ENCODE measurements around the gene PAEP.
"Not testable (repeated sequence)": the region's sequence is repeated elsewhere in the genome, so short reads cannot be mapped to it uniquely, and the experiment has no call there.

Gene PAEP

DNA sequence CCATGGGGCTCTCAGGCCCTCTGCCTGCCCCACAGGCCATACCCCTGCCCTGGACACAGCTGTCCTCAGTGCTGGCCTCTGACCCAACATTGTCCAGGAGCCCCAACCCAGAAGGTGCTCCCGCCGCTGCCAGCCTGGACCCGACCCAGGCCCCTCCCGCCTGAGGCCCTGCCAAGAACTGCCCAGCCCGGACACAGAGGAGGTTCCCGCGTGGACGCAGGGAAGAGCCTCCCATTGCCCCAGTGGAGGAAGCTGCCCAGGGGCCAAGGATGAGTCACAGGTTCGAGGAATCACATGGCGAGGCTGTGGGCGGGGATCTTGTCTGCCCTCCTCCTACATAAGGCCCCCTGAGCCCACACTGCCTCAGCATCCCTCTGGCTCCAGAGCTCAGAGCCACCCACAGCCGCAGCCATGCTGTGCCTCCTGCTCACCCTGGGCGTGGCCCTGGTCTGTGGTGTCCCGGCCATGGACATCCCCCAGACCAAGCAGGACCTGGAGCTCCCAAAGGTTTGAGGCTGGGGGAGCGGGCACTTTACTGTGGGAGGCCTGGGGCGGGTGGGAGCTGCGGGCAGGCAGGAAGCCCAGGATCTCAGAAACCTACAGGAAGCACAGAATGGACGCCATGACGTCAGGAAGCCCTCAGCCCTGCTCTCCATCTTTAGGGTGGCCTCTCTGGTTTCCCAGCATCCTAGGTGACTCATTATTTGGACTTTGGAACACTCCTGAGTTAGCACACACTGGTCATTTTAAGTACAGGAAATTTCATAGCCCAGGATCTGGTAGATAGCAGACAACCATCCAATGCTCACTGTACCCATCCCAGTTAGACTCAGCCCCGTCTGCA, at the start of gene PAEP:
PAEP (plus strand) TSS at position 366 of the 844 bp plus-strand sequence.
- no peak for DNase-seq (ENCODE audit: low spot score)

DNA sequence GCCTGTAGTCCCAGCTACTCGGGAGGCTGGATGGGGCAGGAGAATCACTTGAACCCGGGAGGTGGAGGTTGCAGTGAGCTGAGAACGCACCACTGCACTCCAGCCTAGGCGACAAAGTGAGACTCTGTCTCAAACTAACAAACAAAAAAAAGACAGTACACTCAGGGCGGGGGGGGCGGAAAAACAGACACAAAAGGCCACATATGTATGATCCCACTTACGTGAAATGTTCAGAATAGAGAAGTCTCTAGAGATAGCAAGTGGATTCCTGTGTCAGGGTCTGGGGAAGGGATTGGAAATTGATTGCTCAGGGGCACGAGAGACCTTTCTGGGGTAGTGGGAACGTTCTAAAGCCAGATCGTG, 49.3 kb upstream of the PAEP start:
- no peak for DNase-seq (ENCODE audit: low spot score)

DNA sequence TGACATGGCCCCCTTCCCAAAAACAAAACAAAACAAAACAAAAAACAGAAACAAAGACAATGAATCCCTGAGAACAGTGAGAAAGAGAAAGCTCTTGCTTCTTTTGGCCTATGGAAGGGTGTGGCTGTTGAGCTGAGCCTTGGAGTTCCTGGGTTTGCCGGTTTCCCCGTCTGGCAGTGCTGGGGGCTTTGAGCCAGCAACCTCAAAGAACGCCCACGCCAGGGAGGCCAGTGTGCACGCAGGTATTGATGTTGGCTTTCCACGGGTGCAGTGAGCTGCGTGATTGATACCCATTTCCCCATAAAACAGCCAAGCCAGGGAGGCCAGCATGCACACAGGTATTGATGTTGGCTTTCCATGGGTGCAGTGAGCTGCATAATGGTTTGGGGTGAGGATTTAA, 48.7 kb upstream of the PAEP start:
- no peak for DNase-seq (ENCODE audit: low spot score)

DNA sequence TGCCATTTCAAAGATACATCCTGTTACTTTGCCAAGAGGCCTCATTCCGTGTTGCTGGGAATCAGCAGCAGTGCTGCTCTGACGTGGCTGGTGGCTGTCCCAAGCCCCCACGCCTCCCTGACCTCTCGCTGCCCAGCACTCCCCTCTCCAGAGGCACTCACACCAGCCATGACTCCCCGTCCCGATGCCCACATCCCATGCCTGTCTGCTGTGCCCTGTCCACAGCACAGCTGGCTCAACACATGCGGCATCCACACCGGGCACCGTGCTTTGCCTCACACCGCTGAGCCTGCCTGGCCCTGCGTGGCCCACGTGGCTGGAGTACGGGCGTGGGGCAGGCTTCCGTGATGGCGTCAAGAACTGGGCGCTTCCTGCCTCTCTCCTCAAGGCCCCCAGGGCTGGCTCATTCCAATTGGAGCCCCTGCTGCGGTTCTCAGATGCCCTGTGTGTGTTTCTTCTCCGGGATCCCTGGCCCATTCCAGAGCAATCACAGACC, 48.2 kb upstream of the PAEP start:
- no peak for DNase-seq (ENCODE audit: low spot score)

DNA sequence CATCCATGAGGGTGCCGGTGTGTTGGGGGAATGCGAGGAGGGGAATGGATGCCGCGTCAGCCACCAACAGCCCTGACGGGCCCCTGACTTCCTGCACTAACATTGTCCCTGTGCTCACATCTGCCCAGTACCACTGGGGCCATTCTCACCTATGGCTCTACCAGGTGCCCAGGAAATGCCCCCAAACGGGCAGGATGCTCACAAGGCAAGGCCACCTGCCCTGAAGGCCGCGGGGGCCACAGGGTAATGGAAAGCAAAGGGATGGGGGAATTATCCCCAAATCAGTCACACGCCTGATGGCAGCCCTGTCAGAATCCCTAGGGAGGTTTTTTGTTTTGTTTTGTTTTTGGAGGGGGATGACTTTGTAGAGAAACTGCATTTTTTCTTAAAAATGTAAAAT, 47.6 kb upstream of the PAEP start:
- not testable (repeated sequence) for DNase-seq (ENCODE audit: low spot score)

DNA sequence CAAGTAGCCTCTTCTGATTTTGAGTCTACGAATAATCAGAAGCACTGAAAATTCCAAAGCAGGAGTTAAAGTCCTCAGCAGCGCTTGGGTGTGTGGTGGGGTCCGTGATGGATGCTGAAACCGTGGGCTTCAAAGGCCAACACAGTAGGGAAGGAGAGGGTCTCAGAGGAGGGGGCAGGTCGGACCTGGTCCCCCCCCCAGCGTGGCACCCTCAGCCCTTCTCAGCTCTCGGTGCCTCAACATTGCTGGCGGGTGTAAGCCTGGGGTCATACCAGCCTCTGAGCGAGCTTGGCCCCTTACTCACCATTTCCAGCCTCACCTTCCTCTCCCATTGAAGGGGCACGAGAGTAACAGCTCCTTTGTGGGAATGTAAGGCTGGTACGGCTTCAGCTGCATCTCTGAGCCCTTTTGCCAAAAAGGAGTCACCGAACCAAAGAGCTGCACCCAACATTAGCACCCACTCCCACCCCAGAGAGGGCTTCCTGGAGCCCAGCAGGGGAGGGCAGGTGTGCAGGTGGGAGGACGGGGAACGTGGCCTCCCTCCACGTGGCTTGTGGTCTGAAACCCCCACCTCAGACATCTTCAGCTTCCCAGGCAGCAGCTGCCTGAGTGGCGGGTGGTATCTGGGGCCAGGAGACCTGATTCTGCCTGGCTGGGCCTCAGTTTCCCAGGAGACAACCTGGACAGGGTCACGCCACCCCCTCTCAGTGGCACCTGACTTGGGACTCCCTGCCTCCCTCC, 47.0 kb upstream of the PAEP start:
- DNase-seq (ENCODE audit: low spot score), result no peak

DNA sequence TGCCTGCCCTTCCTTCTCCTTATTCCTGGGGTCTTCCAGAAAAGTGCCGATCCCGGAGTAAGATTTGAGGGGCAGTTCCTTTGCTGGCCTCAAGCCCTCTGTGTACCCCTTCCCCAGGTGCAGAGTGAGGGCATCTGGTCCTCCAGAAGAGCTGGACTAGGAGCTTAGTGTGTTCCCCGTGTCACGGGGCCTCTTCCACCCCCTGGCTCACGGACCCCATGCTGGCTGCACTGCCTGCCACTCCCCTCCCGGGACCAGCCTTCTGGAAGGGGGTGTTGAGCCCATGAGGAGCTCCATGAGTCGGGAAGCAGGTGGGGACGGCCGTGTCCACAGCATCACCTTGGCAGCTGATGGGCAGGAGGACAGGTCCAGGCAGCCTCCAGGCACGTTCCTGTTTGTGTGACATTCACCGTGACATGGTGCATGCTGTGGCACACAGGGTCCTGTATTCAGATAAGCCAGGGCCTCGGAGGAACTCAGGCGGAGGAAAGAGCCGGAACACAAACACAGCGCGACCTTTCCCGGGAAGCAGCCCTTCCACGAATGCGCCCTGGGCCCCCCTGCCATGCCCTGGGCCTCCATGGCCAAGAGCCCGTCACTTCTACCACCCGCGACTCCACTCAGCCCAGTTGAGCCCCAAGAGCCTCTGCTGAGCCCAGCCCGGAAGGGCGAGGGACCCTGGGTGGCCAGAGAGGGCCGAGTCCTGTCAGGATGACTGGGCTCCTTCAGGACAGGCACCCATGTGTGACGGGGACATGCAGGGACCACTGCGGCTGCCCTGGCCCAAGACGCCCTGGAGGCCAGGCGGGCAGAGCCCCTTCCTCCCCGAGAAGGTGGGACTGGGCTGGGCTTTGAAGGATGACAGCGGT, 46.2 kb upstream of the PAEP start:
- DNase-seq (ENCODE audit: low spot score), result no peak

DNA sequence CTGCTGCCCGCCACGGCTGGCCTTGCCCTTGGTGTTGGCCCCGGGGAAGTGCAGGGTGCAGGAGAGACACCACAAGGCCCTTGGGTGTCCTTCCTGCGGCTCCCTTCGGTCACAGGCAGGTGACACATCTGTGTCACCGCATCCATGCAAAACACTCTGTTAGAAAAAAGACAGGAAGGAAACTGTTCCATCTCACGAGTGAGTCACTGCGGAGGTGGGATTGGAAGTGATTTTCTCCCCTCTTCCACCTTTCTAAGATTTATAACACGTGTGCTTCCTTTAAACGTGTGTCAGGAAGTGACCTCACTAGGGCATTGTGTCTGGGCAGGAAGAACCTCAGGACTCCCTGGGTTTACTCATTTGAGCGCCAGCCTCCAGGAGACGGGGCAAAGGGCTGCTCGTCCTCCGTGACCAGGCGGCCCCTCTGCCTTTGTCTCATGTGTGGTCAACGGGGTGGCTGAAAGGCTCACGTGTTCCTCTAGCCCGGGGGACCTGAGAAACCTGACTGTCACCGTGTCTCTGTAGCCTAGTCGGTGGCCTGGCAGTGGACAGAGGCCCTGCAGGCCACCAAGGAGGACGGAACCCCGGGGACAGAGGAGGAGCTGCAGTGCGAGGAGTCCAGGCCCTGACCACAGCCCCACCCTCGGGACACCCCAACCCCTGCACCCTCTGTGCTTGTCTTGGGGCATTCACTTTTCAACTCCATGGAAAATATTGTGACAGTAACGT, 45.3 kb upstream of the PAEP start:
- DNase-seq (ENCODE audit: low spot score), result peak; percentile 68

DNA sequence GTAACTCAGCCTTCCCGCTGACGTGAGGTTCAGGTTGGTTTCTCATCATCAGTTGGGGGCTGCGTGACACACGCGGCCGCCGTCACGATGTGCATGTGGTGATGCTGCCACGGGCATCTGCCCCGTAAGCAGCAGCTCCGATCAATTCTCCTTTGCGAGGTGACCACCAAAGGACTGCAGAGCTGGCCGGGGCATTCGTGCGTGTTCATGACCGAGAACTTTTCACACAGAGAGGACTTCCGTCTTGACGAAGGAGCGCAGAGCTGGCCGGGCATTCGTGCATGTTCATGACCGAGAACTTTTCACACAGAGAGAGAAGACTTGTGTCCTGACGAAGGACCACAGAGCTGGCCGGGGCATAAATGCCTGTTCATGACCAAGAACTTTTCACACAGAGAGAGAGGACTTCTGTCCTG, 44.1 kb upstream of the PAEP start:
- DNase-seq (ENCODE audit: low spot score), result no peak

DNA sequence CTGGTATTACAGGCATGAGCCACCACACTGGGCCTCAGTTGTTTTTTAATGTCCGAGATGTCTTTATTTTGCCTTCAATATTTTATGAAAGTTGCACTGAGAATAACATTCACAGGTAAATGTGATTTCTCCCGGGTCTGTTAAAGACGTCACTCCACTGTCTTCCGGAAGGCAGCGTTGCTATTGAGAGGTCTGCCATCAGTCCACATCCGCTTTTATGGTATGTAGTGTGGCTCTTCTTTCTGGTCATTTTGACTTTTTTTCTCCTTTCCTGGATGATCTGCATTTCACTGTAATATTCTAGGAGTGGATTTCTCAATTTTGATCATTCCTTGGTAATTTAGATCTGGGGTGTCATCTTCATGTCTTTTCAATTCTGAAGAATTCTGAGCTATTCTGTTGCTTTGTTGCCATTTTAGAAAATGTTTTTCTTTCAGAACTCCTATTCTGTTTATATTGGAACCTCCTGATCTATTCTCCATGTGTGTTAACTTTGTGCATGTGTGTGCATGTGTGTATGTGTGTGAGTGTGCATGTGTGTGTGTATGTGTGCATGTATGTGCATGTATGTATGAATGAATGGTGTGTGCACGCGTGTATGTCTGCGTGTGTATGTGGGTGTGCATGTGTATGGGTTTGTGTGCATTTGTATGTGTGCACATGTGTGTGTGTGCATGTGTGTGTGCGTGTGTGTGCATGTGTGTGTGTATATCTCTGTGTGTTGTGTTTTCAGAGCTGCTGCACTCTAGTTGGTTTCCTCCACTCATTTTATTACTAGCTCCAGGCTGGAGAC, 42.2 kb upstream of the PAEP start:
- no peak for DNase-seq (ENCODE audit: low spot score)

DNA sequence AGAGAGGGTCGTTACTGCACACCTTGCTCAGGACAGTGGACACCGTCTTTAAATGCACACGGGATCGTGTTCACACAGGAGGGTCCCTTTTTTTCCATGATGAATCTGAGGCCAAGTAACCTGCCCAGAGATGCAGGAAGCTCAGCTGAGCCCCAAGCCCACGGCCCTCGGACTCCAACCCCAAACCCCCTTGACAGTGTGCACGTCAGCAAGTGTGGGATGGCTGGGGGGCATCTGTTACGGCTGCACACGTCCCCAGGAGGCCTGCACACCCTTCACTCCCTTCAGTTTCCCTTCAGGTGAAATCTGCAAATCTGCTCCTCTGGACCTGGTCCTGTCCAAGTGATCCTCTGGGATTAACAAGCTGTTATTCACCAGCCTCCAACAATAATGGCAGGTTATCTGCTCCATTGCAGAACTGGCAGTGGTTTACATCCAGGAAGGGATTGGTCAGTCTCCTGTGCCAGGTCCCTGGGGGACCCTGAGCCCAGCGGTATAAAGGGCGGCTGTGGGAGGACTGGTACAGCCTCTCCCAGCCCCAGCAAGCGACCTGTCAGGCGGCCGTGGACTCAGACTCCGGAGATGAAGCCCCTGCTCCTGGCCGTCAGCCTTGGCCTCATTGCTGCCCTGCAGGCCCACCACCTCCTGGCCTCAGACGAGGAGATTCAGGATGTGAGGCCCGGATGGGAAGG, 40.5 kb upstream of the PAEP start, which contains the start of gene LCN1:
LCN1 (plus strand) TSS at position 525 of the 692 bp plus-strand sequence; CDS start at position 583, 58 bp downstream.
- DNase-seq (ENCODE audit: low spot score), result no peak

DNA sequence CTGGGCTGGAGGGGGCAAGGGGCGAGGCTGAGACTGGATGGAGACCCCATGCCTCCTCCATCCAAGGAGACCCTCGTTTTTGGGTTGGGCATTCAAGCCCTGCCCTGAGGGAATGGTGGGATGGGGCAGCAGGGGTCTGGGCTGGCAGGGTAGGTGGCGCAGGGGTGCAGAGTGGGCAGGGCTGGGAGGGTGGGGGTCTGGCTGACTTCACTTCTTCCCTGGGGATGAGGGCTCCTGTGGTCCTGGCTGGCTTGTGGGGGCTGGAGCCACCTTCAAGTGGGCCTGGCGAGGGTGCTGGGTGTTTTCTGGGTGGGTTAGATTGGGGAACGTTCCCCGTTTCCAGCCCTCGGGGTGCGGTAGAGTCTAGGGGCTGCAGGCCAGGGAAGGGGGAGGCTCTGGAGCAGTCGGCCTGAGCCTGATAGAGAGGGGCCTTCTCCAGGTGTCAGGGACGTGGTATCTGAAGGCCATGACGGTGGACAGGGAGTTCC, 39.9 kb upstream of the PAEP start:
- no peak for DNase-seq (ENCODE audit: low spot score)

DNA sequence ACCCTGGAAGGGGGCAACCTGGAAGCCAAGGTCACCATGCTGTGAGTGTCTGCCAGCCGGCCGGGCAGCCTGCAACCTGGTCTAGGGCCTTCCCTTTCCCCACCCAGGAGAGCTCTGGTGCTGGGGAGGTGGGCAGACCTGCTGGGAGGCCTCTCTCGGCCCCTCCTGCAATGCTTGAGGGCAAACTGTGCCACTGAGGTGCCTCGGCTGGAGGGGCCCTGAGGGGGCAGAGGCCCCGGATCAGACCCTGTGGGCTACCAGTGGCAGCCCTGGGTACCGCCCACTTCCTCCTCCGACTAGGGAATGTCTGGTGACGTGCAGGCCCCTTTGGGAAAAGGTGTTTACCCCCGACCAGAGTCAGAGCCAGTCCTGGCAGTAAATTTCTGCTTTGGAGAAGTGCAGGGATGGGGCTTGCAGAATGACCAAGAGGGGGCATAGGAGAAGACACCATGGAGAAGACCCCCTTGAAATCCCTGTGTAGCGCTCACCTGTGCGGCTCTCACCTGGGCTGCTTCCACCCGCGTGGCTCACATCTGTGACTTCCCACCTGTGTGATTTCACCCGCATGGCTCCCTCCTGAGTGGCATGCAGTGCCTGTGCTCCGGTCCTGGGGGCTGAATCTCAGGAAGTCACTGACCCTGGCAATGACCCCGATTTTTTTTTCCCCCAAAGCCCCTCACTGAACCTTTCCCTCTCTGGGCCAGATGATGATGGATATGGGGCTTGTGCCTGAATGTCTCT, 39.2 kb upstream of the PAEP start:
- no peak for DNase-seq (ENCODE audit: low spot score)

DNA sequence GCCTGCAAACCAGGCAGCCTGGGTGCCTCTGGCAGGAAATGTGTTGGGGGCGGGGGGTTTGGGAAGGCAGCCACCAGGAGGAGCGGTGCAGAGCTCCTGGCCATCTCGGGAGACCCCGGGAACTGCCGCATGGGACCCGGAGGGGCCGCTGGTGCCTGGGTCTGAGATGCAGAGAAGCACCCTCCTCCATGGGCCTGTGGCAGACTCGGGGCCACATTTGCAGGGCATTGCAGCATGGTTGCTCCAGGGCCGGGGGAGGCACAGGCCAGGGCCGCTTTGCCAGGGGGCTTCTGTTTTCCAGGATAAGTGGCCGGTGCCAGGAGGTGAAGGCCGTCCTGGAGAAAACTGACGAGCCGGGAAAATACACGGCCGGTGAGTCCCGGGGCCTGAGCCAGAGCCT, 38.6 kb upstream of the PAEP start:
- DNase-seq (ENCODE audit: low spot score), result no peak

DNA sequence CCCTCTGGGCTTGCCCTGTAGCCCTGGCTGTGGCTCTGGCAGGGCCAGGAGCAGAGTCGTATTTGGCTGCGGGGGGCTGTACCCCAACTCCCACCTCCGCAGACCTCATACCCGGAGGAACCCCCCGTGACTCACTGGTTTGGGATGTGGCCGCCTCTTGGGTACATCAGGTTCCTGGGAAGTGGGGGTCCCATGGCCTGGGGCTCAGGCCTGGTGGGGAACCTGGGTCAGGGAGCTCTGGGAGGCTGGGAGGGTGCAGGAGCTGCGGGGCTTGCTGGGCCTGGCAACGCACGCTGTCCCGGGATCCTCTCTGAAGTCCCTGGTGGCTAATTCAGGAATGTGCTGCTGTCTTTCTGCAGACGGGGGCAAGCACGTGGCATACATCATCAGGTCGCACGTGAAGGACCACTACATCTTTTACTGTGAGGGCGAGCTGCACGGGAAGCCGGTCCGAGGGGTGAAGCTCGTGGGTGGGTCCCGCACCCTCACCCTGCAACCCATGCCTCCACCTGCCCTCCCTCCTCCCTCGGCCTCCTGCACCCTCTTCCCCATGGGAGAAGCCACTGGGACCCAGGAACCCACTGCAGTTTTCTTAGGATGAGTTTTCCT, 37.9 kb upstream of the PAEP start:
- no peak for DNase-seq (ENCODE audit: low spot score)

DNA sequence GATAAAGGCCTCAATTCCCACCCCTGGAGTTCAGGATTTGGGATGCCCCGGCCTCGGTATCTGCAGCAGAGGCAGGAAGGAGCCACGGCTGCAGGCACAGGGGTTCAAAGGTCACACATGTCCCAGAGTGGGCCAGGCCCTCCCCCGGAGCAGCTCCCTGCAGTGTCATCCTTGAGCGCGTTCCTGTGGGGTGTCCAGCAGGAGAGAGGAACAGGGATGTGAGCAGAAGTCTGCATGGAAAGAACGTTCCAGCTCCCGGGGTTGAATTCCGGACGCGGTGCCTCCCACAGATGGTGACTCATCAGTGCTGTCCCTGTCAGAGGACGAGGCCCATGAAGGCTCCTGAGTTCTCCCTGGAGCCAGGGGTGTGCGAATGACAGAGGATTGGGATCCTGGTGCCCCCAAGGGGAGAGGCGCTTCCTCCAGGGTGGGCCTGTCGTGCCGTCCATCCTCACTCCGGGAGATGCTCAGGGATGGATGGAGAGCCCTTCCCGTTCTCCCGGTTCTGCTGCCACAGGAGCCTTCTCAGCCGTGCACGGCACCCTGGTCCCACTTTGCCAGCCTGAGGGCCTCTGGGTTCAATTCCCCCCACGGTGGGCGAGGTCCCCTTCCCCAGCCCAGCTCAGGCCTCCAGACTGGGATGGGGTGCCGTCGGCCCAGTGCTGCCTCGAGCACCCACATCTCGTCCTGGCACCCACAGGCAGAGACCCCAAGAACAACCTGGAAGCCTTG, 37.3 kb upstream of the PAEP start:
- peak; percentile 51 for DNase-seq (ENCODE audit: low spot score)

DNA sequence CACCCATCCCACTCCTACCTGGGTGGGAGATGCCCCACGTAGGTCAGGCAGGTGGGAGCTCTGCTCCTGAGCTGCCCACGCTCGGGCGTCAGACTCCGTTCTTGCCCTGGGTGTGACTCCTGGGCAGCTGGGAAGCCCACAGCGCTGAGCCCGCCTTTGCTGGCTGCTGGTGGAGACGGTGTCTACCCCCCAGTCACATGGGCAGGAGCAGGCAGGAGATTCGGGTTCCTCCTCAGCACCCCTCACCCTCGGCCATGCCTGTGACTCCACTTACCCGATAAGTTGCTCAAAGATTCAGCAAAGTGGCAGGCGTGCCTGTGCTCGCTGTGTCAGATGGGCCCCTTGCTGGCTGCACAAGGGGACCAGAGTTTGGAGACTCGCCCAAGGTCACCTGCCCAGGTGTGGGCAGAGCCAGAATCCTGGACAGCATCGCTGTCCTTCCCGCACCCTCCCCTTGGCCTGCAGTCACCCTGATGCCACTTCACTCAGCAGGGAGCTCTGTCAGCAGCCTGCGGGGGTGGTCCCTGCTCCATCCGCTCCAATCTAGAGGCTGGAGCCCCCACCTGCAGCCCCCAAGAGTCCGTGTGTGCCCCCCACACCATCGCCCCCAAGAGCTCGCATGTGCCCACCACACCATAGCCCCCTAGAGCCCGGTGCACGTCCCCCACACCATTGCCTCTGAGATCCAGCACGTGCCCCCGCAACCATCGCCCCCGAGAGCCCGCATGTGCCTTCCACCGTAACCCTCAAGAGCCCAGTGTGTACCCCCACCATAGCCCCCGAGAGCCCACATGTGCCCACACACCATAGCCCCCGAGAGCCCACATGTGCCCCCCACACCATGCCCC, 36.1 kb upstream of the PAEP start:
- no peak for DNase-seq (ENCODE audit: low spot score)
